LHCN-M2 (cell line): ENCODE measurements around the gene SNTG2. TPM values are rescaled to one million over a fixed set of nuclear protein-coding genes. Genes with fewer than 3 reads are reported as not detected.

Source experiments
- DNase-seq: peaks from one replicate; pipeline ENCODE4 v3.0.0-alpha.2; 2012; ENCODE audit warnings: low read depth
- total RNA-seq: library from RNA; depleted of rRNA; stranded (reverse); fragments of >200 nt; gene quantifications from 2 replicates; pipeline ENCODE4 v1.2.3, GENCODE V29; 2014

Gene SNTG2
- total RNA-seq, 1 experiment from 2014 or later: not detected

DNA sequence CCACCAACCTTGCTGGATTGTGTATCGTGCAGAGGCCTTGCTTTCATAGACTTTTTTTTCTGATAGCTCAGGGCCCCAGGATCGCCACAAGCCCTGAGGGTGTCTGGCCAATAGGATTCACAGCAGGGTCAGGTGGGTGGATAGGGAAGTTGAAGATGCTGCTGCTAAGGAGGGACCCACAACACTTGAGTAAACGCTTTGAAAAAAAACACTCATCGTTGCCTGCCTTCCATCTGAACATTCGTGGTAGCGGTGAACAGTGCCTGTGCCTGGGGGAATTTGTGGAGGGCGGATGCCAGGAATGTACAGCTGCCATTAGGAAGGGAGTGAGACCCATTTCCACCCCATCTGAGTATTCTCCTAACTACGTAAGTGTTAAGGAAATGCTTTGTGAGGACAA is 358.0 kb downstream of the SNTG2 start:
- no peak for DNase-seq

DNA sequence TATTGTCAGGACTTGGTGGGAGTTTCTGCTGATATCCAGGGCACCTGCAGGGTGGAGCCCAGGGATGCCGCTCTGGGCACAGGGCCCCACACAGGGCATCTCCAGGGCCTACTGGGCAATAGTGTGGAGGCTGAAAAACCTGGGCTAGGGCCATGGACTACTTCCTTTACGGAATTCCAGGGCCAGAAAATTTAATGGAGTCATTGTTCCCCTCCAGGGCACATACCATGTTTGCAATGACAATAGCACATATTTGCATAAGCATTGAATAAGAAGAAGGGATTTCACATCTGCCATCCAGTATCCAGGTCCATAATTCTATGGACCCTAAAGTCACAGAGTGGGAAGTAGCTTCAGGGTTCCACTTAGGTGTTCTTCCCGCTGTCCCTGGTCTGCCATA is 358.9 kb downstream of the SNTG2 start:
- no peak for DNase-seq

DNA sequence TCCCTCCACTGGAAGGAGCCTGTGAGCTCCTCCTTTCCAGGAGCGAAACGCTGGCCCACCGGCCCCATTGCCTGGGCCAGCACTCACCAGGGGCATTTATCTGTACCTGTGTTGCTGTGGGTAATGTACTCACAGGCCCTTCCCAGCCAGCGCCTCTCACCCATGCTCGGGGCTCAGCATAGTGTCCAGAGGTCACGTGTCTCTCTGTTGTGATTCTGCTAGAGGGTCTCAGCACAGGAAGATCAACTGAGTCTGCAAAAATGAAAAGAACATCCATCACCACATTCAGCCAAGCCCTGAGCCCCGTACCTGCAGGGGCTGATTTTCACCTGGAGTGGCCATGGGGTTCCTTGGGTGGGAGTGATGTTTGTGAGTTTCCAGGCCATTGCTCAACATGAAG is 359.6 kb downstream of the SNTG2 start:
- DNase-seq: no peak

DNA sequence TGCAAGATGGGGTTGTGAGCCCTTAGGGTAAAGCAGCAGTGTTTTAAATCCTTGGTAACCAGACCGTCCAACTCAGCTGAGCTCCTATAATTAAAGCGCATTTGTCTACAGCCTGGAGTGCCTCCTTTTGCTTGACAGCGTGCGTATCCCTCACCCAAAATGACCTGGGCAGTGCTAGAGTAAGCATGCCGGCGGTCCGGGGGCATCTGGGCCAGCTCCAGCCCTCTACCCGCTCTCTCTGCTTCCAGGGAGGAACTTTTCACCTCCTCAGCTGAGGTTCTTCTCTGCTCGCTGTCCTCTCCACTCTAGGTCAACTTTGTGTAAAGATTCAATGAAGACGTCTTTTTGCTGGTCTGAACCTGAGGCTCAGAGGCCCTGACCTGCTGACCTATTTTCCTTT is 360.2 kb downstream of the SNTG2 start:
- DNase-seq: no peak

DNA sequence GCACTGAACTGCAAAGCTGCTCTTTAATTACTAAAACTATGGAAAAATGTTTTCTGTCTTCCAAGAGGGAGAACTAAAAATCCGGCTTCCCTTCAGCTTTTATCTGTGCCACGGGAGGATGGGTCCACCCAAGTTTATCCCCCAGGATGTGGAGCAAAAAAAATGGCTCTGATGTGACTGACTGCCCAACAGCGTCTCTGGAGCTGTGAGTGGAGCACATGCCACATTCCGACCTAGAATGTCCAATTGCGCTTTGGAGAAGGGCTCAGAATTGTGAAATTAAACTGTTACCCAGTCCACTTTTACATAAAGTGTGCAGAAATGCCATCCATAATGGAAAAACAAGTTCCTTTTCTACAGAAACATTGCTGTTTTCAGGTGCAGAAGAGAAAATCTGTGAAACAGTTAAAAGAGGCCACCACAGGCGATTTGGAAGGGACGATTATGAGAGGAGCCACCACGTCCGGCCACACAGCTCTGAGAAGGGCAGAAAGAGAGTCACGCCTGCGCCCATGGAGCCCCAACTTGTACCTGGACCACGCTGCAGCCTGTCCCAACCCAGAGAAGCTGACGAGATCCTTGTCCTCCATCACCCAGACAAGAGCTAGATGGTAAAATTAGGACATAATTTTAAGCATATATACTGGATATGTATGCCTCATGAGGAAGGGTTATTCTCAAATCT is 362.7 kb downstream of the SNTG2 start:
- DNase-seq: no peak

DNA sequence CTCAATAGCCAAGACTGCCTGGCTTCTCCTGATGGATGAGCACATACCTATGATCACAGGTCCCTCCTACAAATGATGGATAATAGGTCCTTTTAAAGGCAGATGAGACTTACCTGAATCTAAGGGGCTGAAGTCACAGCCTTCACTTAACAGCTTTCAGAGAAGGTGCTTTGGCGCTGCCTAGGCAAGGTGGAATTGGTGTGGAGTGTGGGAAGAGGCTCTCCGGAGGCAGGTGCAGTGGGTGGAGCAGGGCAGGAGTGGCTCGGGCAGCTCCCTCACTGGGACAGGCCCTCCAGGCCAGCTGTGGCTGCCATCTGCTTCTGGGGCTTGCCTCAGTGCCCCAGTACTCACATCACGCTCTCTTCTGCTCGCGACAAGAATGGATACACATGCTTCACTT is 363.6 kb downstream of the SNTG2 start:
- DNase-seq: no peak

DNA sequence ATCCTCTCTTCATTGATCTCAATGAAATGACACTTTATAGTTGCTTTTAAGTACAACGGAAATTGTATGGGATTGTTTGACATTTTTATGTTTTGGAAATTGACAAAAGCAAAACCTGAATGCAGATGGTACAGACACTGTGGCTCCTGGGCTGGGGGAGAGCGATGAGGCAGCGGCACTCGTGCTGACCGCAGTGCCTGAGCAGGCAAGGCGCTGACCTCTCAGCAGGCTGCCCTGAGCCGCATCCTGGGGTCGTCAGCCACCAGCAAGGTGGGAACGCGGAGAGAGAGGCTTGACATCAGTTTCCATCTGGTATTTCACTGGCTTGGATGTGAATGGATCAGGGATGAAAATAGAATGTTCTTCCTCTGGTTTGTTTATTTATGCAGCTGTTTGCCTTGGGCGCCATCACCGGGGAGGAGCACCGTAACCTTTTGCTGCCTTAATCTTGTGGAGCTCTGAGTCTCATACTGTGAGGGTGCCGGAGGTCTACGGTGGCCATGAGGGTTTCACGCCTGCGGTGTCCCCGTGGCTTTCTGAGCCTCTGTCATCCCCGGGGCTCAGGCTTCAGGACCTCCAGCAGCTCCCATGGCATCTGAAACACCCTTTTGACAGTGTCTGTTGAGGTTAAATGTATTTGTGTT is 367.8 kb downstream of the SNTG2 start:
- DNase-seq: peak; percentile 31

DNA sequence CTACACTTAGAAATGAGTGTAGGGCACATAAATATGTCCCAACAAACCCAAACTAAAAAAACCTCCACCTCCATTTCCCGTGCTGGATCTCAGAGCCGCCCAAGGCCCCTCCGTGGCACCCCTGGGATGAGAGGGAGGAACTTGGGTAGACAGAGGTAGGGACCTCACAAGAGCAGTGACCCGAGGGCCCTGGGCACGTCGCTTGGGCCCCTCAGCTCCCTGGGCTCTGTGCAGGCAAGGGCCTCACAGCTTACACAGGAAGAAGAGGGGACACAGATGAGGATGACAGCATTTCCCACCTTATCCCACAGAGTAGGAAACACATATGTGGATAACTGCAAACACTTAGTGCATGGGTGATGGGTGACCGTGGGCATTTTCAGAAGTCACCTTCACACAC is 368.7 kb downstream of the SNTG2 start:
- DNase-seq: no peak

DNA sequence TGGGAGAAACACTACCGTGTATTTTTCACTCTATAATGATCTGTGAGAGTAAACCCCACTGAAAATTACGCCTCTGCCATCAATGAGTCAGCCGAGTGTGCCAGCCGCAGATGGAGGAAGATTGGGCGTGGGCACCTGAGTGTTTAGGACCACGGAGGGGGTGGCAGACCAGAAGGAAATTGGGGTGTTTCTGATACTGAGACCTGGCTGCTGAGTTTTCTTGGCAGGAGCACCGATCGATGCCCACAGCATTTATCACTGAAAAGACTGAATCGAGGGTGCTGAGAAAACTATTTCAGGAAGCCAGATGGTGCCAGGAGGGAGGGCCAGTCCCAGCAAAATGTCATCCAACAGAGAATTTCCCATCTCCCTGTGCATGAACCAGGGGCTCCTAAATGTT is 370.7 kb downstream of the SNTG2 start:
- no peak for DNase-seq

DNA sequence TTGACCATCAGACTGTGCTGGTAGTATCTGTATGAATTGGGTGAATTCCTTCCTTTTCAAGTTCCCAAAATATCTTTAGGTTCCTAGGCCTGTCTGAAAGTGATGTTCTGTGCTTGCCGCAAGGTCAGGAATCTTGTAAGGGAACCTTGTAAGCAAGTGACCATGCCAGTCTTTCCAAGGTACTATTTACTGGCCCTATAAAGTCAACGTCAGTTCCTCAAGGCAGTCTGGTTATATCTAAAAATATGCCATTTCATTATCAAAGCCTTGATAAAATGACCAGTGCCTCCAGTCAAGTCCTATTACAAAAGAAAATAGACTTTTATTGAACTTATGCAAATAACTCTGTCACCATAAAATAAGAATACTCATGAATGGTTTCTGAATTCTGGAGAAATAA is 374.2 kb downstream of the SNTG2 start:
- no peak for DNase-seq

DNA sequence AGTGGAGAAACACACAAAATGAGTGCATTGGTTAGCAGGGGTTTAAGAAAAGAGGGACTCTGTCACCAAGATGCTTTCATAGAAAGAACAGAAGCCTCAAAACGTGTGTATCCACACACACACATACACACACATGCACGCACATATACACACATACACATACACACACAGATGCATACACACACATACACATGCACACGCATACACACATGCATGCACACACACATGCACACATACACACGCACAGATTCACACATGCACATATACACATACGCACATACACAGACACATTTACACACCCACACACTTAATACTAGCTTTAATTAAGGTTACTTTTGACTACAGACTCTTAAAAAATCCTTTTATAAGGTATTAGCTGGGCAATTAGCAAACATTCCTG is 378.0 kb downstream of the SNTG2 start:
- DNase-seq: no peak

DNA sequence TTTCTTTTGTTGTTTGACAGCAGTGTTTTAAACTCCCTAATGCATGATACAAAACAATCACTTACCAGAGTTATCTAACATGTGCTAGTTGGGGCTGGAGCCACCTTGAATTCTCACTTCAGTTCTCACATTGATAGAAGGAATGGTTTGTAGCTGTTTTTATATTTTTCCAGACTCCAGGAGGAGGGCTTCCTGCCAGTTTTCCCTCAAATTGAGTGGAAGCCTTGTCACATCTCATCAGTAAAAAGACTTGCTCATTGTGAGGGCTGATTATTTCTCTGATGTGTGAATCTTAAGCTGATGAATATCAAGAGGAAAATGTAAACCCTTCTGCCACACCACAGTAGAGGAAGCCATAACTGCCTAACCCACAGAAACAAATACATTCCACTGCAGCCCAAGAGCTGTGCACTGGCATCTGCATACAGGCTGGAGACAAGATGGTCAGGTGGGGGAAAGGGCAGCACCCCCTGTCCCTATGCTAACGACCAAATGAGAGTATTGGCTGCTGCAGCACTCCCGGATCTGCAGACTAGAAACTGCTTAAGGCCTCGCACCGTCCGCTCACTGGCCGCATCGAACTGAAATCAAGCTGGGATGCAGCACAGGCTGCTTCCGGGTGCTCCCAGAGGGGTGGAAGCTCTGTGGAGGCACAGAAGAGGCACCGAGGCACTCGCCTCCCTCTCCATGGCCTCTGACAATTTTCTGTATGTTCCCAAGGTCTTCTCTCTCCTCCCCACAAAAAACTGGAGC is 388.9 kb downstream of the SNTG2 start:
- DNase-seq: no peak

DNA sequence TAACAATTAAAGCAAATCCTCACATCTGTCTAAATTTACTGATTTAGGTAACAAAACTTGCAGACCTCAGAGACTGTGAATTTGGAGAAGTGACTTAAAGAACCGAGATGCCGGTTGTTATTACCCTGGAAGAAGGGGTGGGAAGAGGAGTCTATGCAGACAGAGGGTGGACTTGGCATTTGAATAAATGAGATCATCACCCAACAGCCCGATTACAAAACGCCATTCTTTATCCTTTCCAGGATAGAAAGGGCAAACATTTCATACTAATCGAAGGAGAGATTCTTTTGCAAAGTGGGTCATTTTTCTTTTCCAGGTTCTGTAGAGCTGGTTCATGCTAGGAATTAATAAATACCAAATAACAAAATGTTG is 389.5 kb downstream of the SNTG2 start:
- DNase-seq: no peak

DNA sequence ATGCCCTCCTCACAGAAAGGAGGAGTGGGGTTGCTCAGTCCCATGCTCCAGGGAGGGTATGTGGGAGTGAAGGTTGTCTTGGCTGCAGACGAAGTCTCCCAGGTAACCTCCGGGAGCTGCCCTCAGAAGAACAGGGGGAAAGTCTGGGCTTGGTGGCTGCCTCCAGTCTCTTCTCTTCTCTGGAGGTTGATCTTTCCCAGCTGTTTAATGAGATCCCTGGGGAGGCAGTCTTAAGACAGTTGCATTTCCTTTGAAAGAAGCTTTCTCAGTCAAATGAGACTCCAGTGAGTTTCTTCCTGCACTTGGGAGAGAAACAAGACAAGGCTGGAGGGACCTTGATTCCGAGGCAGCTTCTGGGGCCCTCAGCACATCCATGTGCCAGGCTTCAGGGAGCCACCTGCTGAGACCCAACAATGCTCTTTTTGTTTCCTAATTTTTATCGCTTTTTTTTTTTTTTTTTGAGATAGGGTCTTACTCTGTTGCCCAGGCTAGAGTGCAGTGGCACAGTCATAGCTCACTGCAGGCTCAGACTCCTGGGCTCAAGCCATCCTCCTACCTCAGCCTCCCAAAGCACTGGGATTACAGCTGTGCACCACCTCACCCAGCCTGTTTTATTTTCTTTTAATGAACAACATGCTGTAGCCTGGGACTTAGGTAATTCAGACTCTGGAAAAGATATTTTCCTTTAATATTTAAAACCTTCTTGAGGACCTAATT is 390.9 kb downstream of the SNTG2 start:
- no peak for DNase-seq

DNA sequence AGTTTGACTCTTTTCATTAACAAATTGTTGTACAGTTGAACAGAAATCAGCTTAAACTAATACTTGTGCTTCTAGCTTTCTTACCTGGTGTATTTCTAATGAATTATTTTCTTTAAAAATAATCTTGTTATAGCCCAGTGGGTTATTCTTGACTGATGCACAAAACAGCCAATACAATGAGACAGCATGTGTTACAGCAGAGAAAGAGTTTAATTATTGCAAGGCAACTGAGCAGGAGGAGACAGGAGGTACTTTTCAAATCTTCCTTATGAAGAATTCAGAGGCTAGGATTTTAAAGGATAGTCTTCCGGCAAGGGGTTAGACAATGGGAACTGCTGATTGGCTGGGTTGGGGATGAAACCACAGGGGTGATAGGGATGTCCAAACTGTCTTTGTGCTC is 398.1 kb downstream of the SNTG2 start:
- no peak for DNase-seq

DNA sequence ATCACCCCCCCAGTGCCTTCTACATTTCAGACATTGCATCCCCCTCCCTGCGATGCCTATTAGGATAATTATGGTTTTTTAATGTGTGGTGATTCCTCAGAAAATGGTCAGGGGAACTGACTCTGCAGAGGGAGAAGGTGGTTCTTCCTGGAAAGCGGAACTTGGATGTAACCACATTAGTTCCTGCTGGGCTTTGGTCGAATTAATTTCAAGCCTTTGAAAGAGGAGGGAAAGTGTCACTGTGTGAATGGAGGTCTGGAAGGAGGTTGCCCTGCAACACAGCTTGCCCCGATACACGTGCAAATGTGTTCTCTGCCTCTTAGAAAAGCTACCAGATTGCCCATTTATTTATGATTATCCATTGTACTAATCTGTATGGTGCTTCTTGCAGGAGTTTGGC is 399.5 kb downstream of the SNTG2 start:
- no peak for DNase-seq

DNA sequence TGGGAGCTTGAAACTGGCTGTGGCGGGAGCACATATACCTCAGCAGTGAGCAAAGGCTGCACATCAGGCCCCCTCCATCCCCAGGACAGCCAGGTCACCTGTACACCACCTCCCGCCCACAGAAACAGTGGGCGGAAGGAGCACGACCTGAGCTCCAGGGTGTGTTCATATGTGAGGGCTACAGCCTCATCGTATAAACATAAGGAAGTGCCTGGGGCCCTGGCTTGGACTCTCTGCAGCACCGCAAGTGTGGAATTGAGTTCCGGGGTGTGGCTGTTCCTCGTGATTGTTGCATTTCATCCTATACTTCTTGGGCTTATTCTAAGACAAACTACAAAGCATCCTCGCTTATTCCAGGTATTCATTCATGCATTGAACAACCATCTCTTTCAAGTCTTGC is 402.5 kb downstream of the SNTG2 start:
- DNase-seq: no peak

DNA sequence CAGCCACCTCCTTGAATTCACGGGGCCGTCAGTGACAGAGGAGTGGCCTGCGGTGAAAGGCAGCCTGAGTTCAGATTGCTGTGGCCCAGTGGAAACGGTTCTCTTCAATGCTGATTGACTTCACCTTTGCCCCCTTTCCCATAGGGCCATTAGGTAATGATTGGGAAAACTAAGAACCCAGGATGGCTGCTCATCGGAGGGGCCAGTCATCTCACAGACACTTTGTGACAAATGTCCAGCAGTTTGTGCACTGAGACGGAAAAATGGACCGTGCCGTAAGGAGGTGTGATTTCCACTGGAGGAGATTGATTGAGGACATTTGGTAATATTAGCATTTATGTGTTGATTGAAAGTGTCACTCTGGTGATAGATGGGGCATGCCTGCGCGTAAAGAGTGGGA is 402.9 kb downstream of the SNTG2 start:
- no peak for DNase-seq

DNA sequence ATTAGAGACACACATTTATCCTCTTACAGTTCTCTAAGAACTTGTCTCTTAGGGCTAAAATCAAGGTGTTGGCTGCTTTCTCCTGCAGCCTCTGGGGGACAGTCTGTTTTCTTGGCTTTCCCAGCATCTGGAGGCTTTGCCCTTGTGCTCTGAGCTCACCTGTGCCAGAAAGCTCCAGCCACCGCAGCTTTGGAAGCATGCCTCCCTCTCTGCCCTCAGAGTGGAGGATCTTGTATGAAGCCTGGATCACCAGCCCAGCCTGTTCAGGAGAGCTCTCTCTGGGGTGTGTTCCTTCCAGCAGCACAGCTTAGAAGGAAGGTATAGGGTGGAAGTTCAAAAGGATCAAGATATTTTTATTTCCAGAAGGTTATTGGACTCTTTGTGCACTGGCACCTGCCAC is 409.5 kb downstream of the SNTG2 start:
- no peak for DNase-seq

DNA sequence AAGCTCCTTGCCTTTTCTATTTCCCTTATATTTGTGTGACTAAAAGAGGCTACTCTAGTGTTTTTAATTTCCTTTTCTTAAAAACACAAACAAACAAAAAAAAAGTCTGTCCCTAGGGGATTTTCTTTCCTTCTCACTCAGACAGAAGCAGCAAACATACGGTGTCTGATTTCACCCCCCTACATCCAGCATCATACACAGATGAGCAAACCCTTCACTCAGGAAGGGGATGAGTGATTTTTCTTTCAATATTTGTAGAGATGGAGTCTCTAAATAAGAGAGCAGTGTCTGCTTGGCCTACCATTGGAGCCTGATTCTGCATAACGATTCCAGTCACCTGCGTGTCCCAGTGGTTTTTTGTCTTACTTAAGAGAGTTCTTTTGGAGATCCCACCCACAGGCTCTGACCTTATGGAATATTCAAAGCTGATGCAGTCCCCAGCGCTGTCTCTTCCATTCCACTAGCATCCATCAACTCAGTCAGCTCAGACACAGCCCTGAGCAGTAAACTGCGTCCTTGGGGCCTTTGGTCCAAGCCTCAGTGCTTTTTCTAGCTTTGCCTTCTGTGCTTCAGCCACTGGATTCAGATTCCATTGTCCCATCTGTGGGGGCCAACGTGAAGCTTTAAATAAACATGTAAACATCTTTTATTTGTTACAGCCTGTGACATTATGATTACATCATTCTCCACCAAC is 410.1 kb downstream of the SNTG2 start:
- DNase-seq: no peak

DNA sequence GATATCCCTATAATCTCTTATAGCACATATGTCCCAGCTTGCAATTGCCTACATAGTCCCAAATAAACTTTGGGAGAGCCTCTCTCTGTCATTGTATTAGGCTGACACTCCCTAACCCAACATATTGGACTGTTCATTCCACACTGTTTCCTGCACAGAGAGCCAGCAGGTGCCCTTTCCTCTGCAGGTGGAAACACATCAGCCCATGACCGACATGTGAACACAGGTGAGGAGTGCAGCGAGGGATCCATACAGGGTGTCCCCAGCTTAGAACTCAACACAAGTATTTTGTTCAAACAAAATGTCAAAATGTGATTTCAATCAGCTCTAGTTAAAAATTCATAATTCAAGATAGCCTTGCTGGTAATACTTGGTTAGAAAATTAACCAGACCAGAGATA is 412.7 kb downstream of the SNTG2 start:
- DNase-seq: no peak
